Muscle of leg (tissue), 11 donors: ENCODE measurements around the gene SCN9A. TPM values are rescaled to one million over a fixed set of nuclear protein-coding genes. Genes with fewer than 3 reads are reported as not detected.

Experiments
- DNase-seq: peaks from one replicate; pipeline ENCODE4 v3.0.0; 2013
- H3K27ac ChIP-seq: one replicate; pipeline ENCODE4 v1.5.1; 2013; ENCODE audit warnings: mild to moderate bottlenecking, low read length, control low read depth
- H3K27me3 ChIP-seq: one replicate; pipeline ENCODE4 v1.6.1; 2013; ENCODE audit warnings: low read length; ENCODE audit not compliant: control insufficient read depth, insufficient read depth
- H3K36me3 ChIP-seq: one replicate; pipeline ENCODE4 v1.6.1; 2013; ENCODE audit warnings: low read length; ENCODE audit not compliant: control insufficient read depth, insufficient read depth
- H3K4me1 ChIP-seq: one replicate; pipeline ENCODE4 v1.6.1; 2013; ENCODE audit warnings: low read length; ENCODE audit not compliant: control insufficient read depth, insufficient read depth
- H3K4me3 ChIP-seq: one replicate; pipeline ENCODE4 v1.5.1; 2013; ENCODE audit warnings: low read length, control low read depth
- H3K9me3 ChIP-seq: replicated peaks from 2 replicates; pipeline ENCODE4 v1.6.1; 2013; ENCODE audit warnings: low read depth, low read length; ENCODE audit not compliant: control insufficient read depth
- WGBS: methylation state at CpG from one replicate; pipeline ENCODE4 v1.1.5; 2013; ENCODE audit warnings: missing lambda C conversion rate; ENCODE audit not compliant: insufficient coverage; 5-methylcytosine and 5-hydroxymethylcytosine counted together
- polyA plus RNA-seq, 8 donors: library from polyadenylated mRNA; unstranded; fragments of 120-200 nt; gene quantifications; one replicate each; pipeline versions ENCODE4 v1.2.1 to v1.2.3, GENCODE V29; 2013; ENCODE audit warnings: inconsistent platforms in 1 of 8, low replicate concordance in 1 of 8; ENCODE audit not compliant: insufficient read length in 8 of 8, insufficient read depth in 1 of 8
- total RNA-seq: library from RNA; stranded (reverse); fragments of 120-200 nt; gene quantifications from one replicate; pipeline ENCODE4 v1.2.4, GENCODE V29; 2013

SCN9A gene
- total and polyA plus RNA-seq, 9 donors = 3.0 to 5.8 (median 3.9) TPM

GRCh38 chr2:166163775-166164174 is 212.0 kb downstream of the SCN9A start:
- no CpG with 5 or more reads among the region's 2 CpGs for WGBS

GRCh38 chr2:166158546-166158945 is 217.2 kb downstream of the SCN9A start:
- WGBS = no CpG with 5 or more reads among the region's 2 CpGs
- Histone ChIP-seq H3K27ac (no peak overlapping the region), H3K9me3 (no peaks in the 10 kb centered on the region), H3K4me3 (no peak overlapping the region), H3K27me3 (no peaks in the 10 kb centered on the region), H3K36me3 (no peaks in the 10 kb centered on the region), H3K4me1 (no peaks in the 10 kb centered on the region)
- no peak for DNase-seq

More at GRCh38 chr2:166163775-166164174, 212.0 kb downstream of the SCN9A start:
- Histone ChIP-seq H3K4me1 (peaks cover 2% of the 10 kb centered on the region), H3K4me3 (no peak overlapping the region), H3K27me3 (no peaks in the 10 kb centered on the region), H3K36me3 (no peaks in the 10 kb centered on the region), H3K27ac (no peak overlapping the region), H3K9me3 (no peaks in the 10 kb centered on the region)
- DNase-seq = no peak

- Histone ChIP-seq H3K4me1 (no peaks in the 10 kb centered on the region), H3K27me3 (no peaks in the 10 kb centered on the region), H3K9me3 (no peaks in the 10 kb centered on the region), H3K27ac (no peak overlapping the region), H3K36me3 (no peaks in the 10 kb centered on the region), H3K4me3 (no peak overlapping the region)
- 60% methylated on average over 1 of the region's 2 CpGs for WGBS
- no peak for DNase-seq
These were observed 218.2 kb downstream of the SCN9A start for GRCh38 chr2:166157578-166157977.

GRCh38 chr2:166156985-166157490 is 218.7 kb downstream of the SCN9A start:
- Histone ChIP-seq H3K27ac (no peak overlapping the region), H3K36me3 (no peaks in the 10 kb centered on the region), H3K4me3 (no peak overlapping the region), H3K9me3 (no peaks in the 10 kb centered on the region), H3K4me1 (no peaks in the 10 kb centered on the region), H3K27me3 (no peaks in the 10 kb centered on the region)
- WGBS = no CpG with 5 or more reads among the region's 3 CpGs
- no peak for DNase-seq

- 55% methylated on average over 2 of the region's 2 CpGs for WGBS
- H3K27me3 ChIP-seq = no peaks in the 10 kb centered on the region
- no peak overlapping the region for H3K4me3 ChIP-seq
- DNase-seq = no peak
- H3K9me3 ChIP-seq = no peaks in the 10 kb centered on the region
- H3K4me1 ChIP-seq = no peaks in the 10 kb centered on the region
- H3K36me3 ChIP-seq = no peaks in the 10 kb centered on the region
- no peak overlapping the region for H3K27ac ChIP-seq
These were observed 220.2 kb downstream of the SCN9A start for GRCh38 chr2:166155589-166155988.

GRCh38 chr2:166154685-166155338 is 220.9 kb downstream of the SCN9A start:
- no peaks in the 10 kb centered on the region for H3K36me3 ChIP-seq
- H3K27ac ChIP-seq = no peak overlapping the region
- H3K27me3 ChIP-seq = no peaks in the 10 kb centered on the region
- no peaks in the 10 kb centered on the region for H3K4me1 ChIP-seq
- H3K4me3 ChIP-seq = no peak overlapping the region
- H3K9me3 ChIP-seq = no peaks in the 10 kb centered on the region
- DNase-seq = no peak
- 30% methylated on average over 2 of the region's 3 CpGs for WGBS

GRCh38 chr2:166152064-166152463 is 223.7 kb downstream of the SCN9A start:
- Histone ChIP-seq H3K4me3 (no peak overlapping the region), H3K9me3 (no peaks in the 10 kb centered on the region), H3K27me3 (no peaks in the 10 kb centered on the region), H3K4me1 (no peaks in the 10 kb centered on the region), H3K36me3 (no peaks in the 10 kb centered on the region), H3K27ac (no peak overlapping the region)
- no peak for DNase-seq

GRCh38 chr2:166148500-166149400 is 227.0 kb downstream of the SCN9A start:
- Histone ChIP-seq H3K27ac (no peak overlapping the region), H3K4me1 (no peaks in the 10 kb centered on the region), H3K36me3 (no peaks in the 10 kb centered on the region), H3K9me3 (no peaks in the 10 kb centered on the region), H3K4me3 (no peak overlapping the region), H3K27me3 (no peaks in the 10 kb centered on the region)
- WGBS = no CpG with 5 or more reads among the region's 7 CpGs
- no peak for DNase-seq

GRCh38 chr2:166147883-166148282 is 227.9 kb downstream of the SCN9A start:
- Histone ChIP-seq H3K27me3 (no peaks in the 10 kb centered on the region), H3K4me3 (no peak overlapping the region), H3K36me3 (no peaks in the 10 kb centered on the region), H3K27ac (no peak overlapping the region), H3K4me1 (no peaks in the 10 kb centered on the region), H3K9me3 (no peaks in the 10 kb centered on the region)
- DNase-seq = no peak
- no CpG with 5 or more reads among the region's 2 CpGs for WGBS
